ENCODE measurements around the gene MTOR.
"Not testable (repeated sequence)": the region's sequence is repeated elsewhere in the genome, so short reads cannot be mapped to it uniquely, and the experiment has no call there.

The MTOR gene

DNA sequence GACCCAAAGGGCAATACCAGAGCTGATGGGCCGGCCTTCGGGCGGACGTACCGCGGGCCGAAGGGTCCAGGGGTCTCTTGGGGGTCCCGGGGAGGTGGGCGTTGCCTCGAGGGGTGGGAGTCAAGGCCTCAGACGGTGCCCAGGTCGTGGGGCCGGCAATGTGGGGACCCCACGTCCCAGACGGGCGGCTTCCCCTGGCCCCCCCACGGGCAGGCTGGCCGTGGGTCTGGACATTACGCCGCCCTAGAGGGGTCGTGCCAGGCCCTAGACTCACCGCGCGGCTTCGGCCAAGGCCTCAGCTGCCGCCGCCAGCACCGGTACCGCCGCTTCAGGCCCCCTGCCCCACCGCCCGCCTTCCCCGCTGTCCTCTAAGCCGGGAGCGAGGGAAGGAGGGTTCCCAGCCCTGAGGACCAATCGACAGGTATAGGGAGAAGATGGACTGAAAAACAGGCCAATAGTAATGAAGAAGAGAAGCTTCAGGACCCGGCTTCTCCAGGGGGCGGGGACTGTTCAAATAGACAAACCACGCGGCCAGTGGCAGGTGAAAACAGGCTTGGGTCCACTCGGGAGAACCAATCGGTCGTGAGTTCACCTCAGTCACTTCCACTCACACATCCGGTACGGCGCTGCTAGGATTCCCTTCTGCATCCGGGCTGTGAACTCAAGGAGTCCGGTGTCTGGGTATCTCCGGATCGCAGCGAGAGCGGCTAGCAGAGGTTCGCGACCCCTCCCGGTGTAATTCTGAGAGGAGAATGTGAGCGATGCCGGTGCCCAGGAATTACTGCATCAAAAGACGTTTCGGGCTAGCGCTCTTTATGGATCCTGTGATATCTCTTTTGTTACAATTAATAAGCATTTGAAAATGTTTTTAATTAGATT, at the start of gene MTOR:
Gene MTOR, minus strand, starts transcription at position 381 of the 879 bp plus-strand sequence. CDS start 3,142 bp downstream, outside the sequence.
- Mint-ChIP-seq H3K27me3 (no peaks in the 10 kb centered on the region), H3K9me3 (ENCODE audit: low read depth) (no peaks in the 10 kb centered on the region), H3K4me1 (ENCODE audit: low read depth) (peaks cover 17% of the 10 kb centered on the region), H3K36me3 (no peaks in the 10 kb centered on the region), H3K27ac (peak within 1 kb of the TSS; percentile 91), H3K4me3 (peak within 1 kb of the TSS; percentile 98)

DNA sequence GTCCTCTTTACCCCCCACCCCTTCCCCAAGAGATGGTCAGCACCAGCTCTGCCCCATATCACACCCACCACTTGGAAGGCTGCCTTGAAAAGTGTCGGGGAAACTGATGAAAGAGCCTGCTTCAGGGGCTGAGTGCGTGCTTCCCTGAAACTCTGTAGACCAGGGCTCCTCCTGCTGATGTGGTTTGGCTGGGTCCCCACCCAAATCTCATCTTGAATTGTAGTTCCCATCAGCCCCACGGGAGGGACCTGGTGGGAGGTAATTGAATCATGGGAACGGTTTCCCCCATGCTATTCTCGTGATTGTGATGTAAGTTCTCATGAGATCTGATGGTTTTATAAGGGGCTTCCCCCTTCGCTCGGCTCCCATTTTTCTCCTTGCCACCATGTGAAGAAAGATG, 47.0 kb upstream of the MTOR start:
- no peak overlapping the region for H3K27ac Mint-ChIP-seq
- no peaks in the 10 kb centered on the region for H3K27me3 Mint-ChIP-seq
- no peaks in the 10 kb centered on the region for H3K36me3 Mint-ChIP-seq
- no peak overlapping the region for H3K4me3 Mint-ChIP-seq
- peaks cover 5% of the 10 kb centered on the region for H3K4me1 Mint-ChIP-seq (ENCODE audit: low read depth)
- H3K9me3 Mint-ChIP-seq (ENCODE audit: low read depth): no peaks in the 10 kb centered on the region

DNA sequence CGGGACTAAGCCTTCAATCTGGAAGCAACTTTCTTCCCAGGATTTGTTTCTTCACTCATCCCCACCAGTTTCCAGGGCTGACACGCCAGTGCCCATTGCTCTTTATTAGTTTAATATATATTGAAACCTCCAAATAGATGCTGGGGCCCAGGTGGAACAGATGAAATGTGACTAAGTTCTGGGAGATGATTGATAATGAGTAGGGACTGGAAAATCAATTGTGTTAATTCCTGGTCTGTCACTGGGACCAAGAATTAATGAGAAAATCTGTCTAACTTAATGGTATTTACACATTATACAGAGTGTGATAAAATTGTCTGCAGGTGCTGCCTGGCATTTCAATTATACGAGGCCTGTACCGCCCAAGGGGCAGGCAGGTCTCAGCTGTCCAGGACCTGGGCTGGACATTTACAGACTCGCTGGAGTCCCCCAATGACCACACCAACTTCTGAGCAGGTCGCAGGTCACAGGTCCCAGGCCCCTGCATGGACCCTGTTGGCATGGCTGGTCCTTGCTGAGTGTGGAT, 46.4 kb upstream of the MTOR start:
- Mint-ChIP-seq H3K4me1 (ENCODE audit: low read depth) (peaks cover 5% of the 10 kb centered on the region), H3K27ac (no peak overlapping the region), H3K27me3 (no peaks in the 10 kb centered on the region), H3K9me3 (ENCODE audit: low read depth) (no peaks in the 10 kb centered on the region), H3K36me3 (no peaks in the 10 kb centered on the region), H3K4me3 (no peak overlapping the region)

DNA sequence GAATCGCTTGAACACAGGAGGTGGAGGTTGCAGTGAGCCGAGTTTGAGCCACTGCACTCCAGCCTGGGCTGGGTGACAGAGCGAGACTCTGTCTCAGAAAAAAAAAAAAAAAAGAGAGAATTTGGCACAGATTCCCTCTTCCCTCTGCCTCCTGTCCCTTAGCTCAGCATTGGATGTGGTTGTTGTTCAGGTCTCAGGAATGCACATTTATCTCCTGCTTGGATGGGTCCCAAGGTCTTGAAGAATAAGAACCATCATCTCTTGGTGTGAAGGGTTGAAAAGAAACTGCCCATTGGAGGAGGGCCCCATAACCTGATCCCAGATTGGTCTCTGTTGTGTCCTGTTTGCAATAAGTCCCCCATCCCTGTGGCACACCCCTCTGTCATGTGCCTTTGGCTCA, 45.5 kb upstream of the MTOR start:
- Mint-ChIP-seq H3K36me3 (no peaks in the 10 kb centered on the region), H3K4me3 (no peak overlapping the region), H3K4me1 (ENCODE audit: low read depth) (peaks cover 5% of the 10 kb centered on the region), H3K9me3 (ENCODE audit: low read depth) (no peaks in the 10 kb centered on the region), H3K27me3 (no peaks in the 10 kb centered on the region), H3K27ac (no peak overlapping the region)

DNA sequence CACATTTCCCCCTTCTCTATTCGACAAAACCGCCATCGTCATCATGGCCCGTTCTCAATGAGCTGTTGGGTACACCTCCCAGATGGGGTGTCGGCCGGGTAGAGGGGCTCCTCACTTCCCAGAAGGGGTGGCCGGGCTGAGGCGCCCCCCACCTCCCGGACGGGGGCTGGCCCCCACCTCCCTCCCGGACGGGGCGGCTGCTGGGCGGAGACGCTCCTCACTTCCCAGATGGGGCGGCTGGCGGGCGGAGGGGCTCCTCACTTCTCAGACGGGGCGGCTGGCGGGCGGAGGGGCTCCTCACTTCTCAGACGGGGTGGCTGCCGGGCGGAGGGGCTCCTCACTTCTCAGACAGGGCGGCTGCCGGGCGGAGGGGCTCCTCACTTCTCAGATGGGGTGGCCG, 43.2 kb upstream of the MTOR start:
- not testable (repeated sequence) for H3K4me3 Mint-ChIP-seq; H3K27ac Mint-ChIP-seq; H3K9me3 Mint-ChIP-seq (ENCODE audit: low read depth); H3K36me3 Mint-ChIP-seq; H3K27me3 Mint-ChIP-seq; H3K4me1 Mint-ChIP-seq (ENCODE audit: low read depth)

DNA sequence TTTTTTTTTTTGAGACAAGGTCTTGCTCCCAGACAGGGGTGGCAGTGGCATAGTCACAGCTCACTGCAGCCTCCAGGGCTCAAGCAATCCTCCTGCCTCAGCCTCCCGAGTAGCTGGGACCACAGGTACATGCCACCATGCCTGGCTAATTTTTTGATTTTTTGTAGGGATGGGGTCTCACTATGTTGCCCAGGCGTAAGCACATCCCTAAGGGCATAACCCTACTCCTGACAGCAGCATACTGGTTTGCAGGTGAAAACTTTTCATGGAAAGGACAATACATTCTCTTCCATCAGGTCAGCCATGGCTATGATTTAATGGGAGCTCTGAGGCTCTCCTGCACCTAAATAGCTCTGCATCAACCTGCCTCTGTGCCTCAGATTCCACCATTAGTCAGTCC, 40.0 kb upstream of the MTOR start:
- H3K36me3 Mint-ChIP-seq: no peaks in the 10 kb centered on the region
- H3K9me3 Mint-ChIP-seq (ENCODE audit: low read depth): no peaks in the 10 kb centered on the region
- no peaks in the 10 kb centered on the region for H3K27me3 Mint-ChIP-seq
- no peak overlapping the region for H3K4me3 Mint-ChIP-seq
- peaks cover 1% of the 10 kb centered on the region for H3K4me1 Mint-ChIP-seq (ENCODE audit: low read depth)
- no peak overlapping the region for H3K27ac Mint-ChIP-seq

DNA sequence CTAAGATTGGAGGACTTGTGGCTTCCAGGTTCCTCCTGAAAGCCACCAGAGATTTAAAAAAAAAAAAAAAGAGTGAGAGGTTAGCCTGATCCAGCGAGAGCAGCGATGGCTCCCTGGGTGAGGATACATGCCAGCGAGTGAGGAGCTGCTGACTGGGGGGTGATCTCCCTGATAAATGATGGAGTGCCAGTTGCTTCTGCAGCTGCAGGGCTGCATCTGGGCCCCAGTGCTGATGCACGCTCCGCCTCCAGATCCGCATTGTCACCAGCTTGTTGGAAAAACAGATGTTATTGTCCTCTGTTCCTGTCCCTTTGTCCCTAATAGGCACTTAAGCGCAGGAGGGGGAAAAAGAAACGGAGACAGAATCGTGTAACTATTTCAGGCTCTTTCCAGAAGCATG, 39.2 kb upstream of the MTOR start:
- Mint-ChIP-seq H3K9me3 (ENCODE audit: low read depth) (no peaks in the 10 kb centered on the region), H3K36me3 (no peaks in the 10 kb centered on the region), H3K27ac (no peak overlapping the region), H3K27me3 (no peaks in the 10 kb centered on the region), H3K4me1 (ENCODE audit: low read depth) (peaks cover 3% of the 10 kb centered on the region), H3K4me3 (no peak overlapping the region)

DNA sequence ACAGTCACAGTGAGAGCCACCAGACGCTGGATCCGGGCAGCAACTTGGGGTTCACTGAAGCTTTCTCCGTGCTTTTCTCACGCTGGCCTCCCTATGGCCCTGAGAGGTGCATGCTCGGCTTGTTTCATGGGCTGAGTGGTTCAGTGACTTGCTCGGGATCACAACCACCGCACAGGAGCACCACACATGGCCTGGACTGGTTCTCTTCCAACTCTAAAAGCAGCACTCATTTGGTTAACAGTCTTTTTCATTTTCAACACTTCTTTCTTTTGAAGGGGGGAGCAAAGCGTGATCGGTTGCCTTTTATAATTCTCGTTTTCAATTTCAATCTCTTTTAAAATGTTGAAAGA, 36.8 kb upstream of the MTOR start:
- Mint-ChIP-seq H3K9me3 (ENCODE audit: low read depth) (no peaks in the 10 kb centered on the region), H3K27ac (peak overlapping the region; percentile 59), H3K36me3 (no peaks in the 10 kb centered on the region), H3K4me3 (no peak overlapping the region), H3K27me3 (no peaks in the 10 kb centered on the region), H3K4me1 (ENCODE audit: low read depth) (peaks cover 19% of the 10 kb centered on the region)

DNA sequence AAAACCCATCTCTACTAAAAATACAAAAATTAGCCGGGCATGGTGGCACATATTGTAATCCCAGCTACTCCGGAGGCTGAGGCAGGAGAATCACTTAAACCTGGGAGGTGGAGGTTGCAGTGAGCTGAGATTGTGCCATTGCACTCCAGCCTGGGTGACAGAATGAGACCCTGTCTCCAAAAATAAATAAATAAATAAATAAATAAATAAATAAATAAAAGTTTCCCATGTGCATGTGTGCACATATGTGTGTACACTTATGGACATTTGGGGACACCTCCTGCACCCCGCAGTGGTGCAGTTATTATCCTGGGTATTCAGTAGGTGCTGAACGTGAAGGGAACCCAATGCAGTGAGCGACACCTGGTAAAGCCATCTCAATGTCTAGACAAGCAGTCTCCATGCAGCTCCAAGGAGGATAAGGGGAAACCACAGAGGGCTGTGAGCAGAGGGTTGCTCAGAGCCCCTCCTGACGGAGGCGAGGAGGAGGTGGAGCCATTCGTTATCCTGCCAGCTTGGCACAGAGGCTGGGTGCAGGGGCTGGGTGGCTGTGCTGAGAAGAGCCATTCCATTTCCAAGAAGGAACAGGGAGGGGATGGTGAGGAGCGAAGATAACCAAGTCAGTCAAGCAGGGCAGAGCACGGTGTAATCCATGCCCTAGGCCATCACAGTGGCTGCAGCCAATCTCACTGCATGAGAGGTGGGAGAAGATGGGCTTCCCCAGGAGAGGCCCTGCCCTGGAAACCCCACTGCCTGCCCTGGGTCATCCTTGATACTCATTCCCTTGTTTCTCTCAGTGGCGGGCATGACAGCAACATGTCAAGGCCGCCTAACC, 36.3 kb upstream of the MTOR start:
- Mint-ChIP-seq H3K27me3 (no peaks in the 10 kb centered on the region), H3K4me3 (no peak overlapping the region), H3K9me3 (ENCODE audit: low read depth) (no peaks in the 10 kb centered on the region), H3K27ac (no peak overlapping the region), H3K36me3 (no peaks in the 10 kb centered on the region), H3K4me1 (ENCODE audit: low read depth) (peaks cover 21% of the 10 kb centered on the region)

DNA sequence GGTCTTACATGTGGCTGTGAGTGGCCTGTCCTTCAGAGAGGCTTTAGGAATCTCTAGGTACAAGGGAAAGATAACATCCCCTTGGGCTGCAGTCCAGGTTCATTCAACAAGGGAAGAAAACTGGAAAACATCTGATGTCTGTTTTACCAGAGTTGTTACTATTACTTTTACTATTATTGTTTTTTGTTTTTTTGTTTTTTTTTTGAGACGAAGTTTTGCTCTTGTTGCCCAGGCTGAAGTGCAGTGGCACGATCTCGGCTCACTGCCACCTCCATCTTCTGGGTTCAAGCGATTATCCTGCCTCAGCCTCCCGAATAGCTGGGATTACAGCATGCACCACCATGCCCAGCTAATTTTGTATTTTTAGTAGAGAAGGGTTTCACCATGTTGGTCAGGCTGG, 35.4 kb upstream of the MTOR start:
- H3K4me1 Mint-ChIP-seq (ENCODE audit: low read depth): peaks cover 24% of the 10 kb centered on the region
- H3K9me3 Mint-ChIP-seq (ENCODE audit: low read depth); H3K36me3 Mint-ChIP-seq; H3K4me3 Mint-ChIP-seq; H3K27me3 Mint-ChIP-seq; H3K27ac Mint-ChIP-seq: not testable (repeated sequence)

DNA sequence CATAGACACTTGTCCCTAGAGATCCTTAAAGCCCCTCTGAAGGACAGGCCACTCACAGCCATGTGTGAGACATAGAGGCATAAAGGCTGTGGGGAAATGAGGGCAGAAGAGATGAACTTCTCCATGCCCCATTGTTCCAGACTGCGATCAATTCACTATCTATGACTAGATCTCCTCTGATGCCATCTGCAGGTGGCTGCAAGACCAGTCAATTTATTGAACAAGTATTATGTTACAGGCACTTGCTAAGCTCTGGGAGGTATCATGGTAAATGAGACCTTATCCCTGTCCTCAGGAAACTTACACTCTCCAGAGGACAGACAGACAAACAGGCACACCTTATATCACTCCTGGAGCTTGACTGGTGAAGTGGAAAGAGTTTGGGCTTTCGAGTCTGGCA, 33.6 kb upstream of the MTOR start:
- Mint-ChIP-seq H3K9me3 (ENCODE audit: low read depth) (no peaks in the 10 kb centered on the region), H3K4me3 (no peak overlapping the region), H3K36me3 (peaks cover 3% of the 10 kb centered on the region), H3K27ac (peak overlapping the region; percentile 34), H3K27me3 (no peaks in the 10 kb centered on the region), H3K4me1 (ENCODE audit: low read depth) (peaks cover 38% of the 10 kb centered on the region)

DNA sequence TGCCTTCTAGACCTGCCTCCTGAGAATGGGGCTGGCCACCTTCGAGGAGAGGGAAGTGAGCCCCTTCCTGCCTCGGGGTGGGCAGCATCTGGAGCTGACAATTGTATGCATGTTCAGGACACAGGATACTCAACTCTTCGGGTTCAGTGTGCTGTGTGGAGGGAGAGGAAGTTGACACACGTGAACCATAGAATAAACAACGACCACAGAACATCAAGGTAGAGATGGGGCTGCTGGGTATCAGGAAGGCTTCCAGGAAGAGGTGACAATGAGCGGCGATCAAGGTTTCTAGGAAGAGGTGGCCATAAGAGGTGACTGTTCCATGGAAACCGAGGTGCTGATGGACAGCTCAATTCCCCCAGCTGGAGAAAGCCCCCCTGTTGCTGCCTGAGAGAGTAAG, 32.6 kb upstream of the MTOR start:
- Mint-ChIP-seq H3K9me3 (ENCODE audit: low read depth) (no peaks in the 10 kb centered on the region), H3K4me1 (ENCODE audit: low read depth) (peaks cover 43% of the 10 kb centered on the region), H3K27me3 (no peaks in the 10 kb centered on the region), H3K4me3 (no peak overlapping the region), H3K36me3 (peaks cover 3% of the 10 kb centered on the region), H3K27ac (peak overlapping the region; percentile 85)

DNA sequence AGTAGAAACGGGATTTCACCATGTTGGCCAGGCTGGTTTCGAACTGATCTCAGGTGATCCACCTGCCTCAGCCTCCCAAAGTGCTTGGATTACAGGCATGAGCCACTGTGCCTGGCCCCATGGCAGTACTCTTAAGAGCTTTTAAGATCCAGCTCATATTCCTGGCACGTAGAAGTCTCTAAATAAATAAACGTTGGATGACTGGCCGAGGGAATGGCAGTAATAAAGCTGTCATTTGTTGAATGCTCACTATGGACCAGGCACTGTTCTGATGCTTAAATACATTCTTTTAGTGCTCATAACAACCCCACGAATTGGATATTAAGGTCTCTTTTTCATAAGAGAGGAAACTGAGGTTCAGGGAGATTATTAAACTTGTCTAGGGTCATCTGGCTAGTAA, 31.5 kb upstream of the MTOR start:
- no peak overlapping the region for H3K27ac Mint-ChIP-seq

DNA sequence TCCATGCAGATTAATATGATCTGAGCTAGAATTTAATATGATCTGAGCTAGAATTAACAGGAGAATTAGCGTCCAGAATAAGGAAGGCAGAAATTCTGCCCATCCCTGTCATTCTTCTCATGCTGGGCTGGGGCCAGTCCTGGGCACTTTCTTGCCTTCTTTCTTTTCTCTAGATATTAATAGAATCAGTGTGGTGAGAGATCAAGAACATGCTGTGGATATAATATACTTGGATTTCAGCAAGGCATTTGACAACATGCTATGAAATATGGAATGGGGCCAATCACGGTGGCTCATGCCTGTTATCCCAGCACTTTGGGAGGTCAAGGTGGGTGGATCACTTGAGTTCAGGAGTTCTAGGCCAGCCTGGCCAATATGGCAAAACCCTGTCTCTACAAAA, 28.7 kb upstream of the MTOR start:
- H3K27ac Mint-ChIP-seq: peak overlapping the region; percentile 46
- H3K4me3 Mint-ChIP-seq: no peak overlapping the region
- H3K9me3 Mint-ChIP-seq (ENCODE audit: low read depth): no peaks in the 10 kb centered on the region
- peaks cover 3% of the 10 kb centered on the region for H3K36me3 Mint-ChIP-seq
- no peaks in the 10 kb centered on the region for H3K27me3 Mint-ChIP-seq
- H3K4me1 Mint-ChIP-seq (ENCODE audit: low read depth): peaks cover 55% of the 10 kb centered on the region

More for the DNA sequence above, 31.5 kb upstream of the MTOR start:
- Mint-ChIP-seq H3K9me3 (ENCODE audit: low read depth) (no peaks in the 10 kb centered on the region), H3K4me1 (ENCODE audit: low read depth) (peaks cover 46% of the 10 kb centered on the region), H3K27me3 (no peaks in the 10 kb centered on the region), H3K36me3 (peaks cover 3% of the 10 kb centered on the region), H3K4me3 (no peak overlapping the region)

DNA sequence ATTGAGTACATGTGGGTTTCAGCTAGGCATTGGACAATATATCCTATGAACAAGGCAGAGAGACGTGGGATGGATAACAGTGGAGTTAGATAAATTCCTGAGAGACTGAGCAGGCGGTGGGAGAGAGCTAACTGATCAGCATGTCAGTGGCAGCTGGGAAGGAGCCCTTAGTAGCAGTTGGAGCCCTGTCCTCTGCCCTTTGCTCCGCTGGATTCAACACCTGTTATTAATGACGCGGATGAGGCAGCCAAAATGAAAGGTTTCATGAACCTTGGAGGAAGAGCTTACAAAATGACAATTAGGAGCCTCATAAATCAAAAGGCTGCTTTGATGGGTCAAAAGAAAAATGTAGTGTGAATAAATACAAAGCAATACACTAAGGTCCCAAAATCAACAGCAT, 26.7 kb upstream of the MTOR start:
- Mint-ChIP-seq H3K27me3 (no peaks in the 10 kb centered on the region), H3K36me3 (peaks cover 3% of the 10 kb centered on the region), H3K4me1 (ENCODE audit: low read depth) (peaks cover 59% of the 10 kb centered on the region), H3K9me3 (ENCODE audit: low read depth) (no peaks in the 10 kb centered on the region), H3K27ac (no peak overlapping the region), H3K4me3 (no peak overlapping the region)

Data from activated naive CD8-positive, alpha-beta T cell (primary cell).